B cell (primary cell): ENCODE results near the gene DIAPH1. TPM values are rescaled to one million over a fixed set of nuclear protein-coding genes. Genes with fewer than 3 reads are reported as not detected.

Experiments
- ATAC-seq: fragments of 200-7000 bp; cut with Tn5 transposase; one replicate; pipeline ENCODE4 v1.10.0; 2021; ENCODE audit warnings: low read depth, mild to moderate bottlenecking, moderate number of reproducible peaks, moderate library complexity
- CTCF ChIA-PET: fragments of 350-600 bp; sonication (Branson Sonifier 250); formaldehyde crosslinking; loops from one replicate; lab custom pipeline; 2021; ENCODE audit warnings: antibody characterized with exemption, inconsistent platforms; lab: Charles Lee
- POLR2A ChIA-PET: fragments of 350-600 bp; sonication (Branson Sonifier 250); formaldehyde crosslinking; loops from one replicate; lab custom pipeline; 2021; ENCODE audit warnings: antibody characterized with exemption; lab: Charles Lee
- DNase-seq: peaks from one replicate; pipeline ENCODE4 v3.0.0; 2013
- H2AFZ ChIP-seq: 2 replicates; pipeline ENCODE4 v1.6.1; 2012; ENCODE audit warnings: mild to moderate bottlenecking, low read depth, low read length; ENCODE audit not compliant: insufficient read depth, poor library complexity, severe bottlenecking
- H3K27ac ChIP-seq, 2 donors: 1 replicate in 1 of 2; 2 replicates in 1 of 2; pipeline ENCODE4 v1.5.1; 2012 to 2013; ENCODE audit warnings: low read length in 2 of 2, mild to moderate bottlenecking in 2 of 2, moderate library complexity in 1 of 2
- H3K27me3 ChIP-seq, 4 experiments: fragments of 200-600 bp in 1 of 4; sonication (generic) in 1 of 4; replicated peaks in 1 of 4; 1 replicate in 2 of 4; 2 replicates in 2 of 4; pipeline versions ENCODE4 v1.6.1 to v1.7.0; 2013 to 2016; ENCODE audit warnings: low read length in 3 of 4, mild to moderate bottlenecking in 2 of 4, mixed read lengths in 1 of 4, moderate library complexity in 1 of 4; ENCODE audit not compliant: insufficient read depth in 4 of 4, control insufficient read depth in 3 of 4; ENCODE audit errors: control extremely low read depth in 1 of 4
- H3K36me3 ChIP-seq, 2 experiments: replicated peaks in 1 of 2; 1 replicate in 1 of 2; 2 replicates in 1 of 2; pipeline versions ENCODE4 v1.6.1 to v1.7.1; 2013; ENCODE audit warnings: low read length in 1 of 2; ENCODE audit not compliant: insufficient read depth in 2 of 2, control insufficient read depth in 1 of 2; ENCODE audit errors: control extremely low read depth in 1 of 2, extremely low read depth in 1 of 2
- H3K4me1 ChIP-seq, 2 donors: fragments of 200-600 bp in 1 of 2; sonication (generic) in 1 of 2; 1 replicate in 1 of 2; 2 replicates in 1 of 2; pipeline versions ENCODE4 v1.5.1 to v1.6.1; 2013 to 2017; ENCODE audit warnings: low read length in 2 of 2; ENCODE audit not compliant: control insufficient read depth in 2 of 2, insufficient read depth in 2 of 2
- H3K4me2 ChIP-seq: replicated peaks from 2 replicates; pipeline ENCODE3; 2012; ENCODE audit warnings: mild to moderate bottlenecking, low read depth, low read length; ENCODE audit not compliant: poor library complexity, severe bottlenecking
- H3K4me3 ChIP-seq, 5 experiments: fragments of 200-600 bp in 1 of 5; sonication (generic) in 1 of 5; 1 replicate in 3 of 5; 2 replicates in 2 of 5; pipeline versions ENCODE4 v1.5.1 to v1.7.0; 2011 to 2016; ENCODE audit warnings: low read length in 4 of 5, mild to moderate bottlenecking in 4 of 5, low read depth in 2 of 5, control low read depth in 1 of 5, moderate library complexity in 1 of 5; ENCODE audit not compliant: insufficient read depth in 1 of 5; ENCODE audit errors: control extremely low read depth in 1 of 5, extremely low read depth in 1 of 5
- H3K79me2 ChIP-seq: fragments of 200-600 bp; sonication (generic); one replicate; pipeline ENCODE4 v1.6.0; 2016; ENCODE audit warnings: low read length; ENCODE audit not compliant: control insufficient read depth, insufficient read depth
- H3K9ac ChIP-seq: fragments of 200-600 bp; sonication (generic); 2 replicates; pipeline ENCODE4 v1.6.1; 2017; ENCODE audit warnings: mild to moderate bottlenecking, low read length, moderate library complexity
- H3K9me3 ChIP-seq, 3 donors: one replicate each; pipeline versions ENCODE4 v1.6.1 to v1.7.1; 2013; ENCODE audit warnings: low read length in 2 of 3; ENCODE audit not compliant: control insufficient read depth in 2 of 3, insufficient read depth in 1 of 3; ENCODE audit errors: control extremely low read depth in 1 of 3
- H4K20me1 ChIP-seq: 2 replicates; pipeline ENCODE4 v1.6.0; 2012; ENCODE audit warnings: mild to moderate bottlenecking, low read length; ENCODE audit not compliant: insufficient read depth, control insufficient read depth, poor library complexity, severe bottlenecking
- H3K27ac Mint-ChIP-seq: one replicate; pipeline ENCODE4 v1.8.0; 2021; ENCODE audit warnings: mixed read lengths
- H3K27me3 Mint-ChIP-seq: one replicate; pipeline ENCODE4 v1.8.0; 2021; ENCODE audit warnings: mixed read lengths
- H3K4me1 Mint-ChIP-seq: one replicate; pipeline ENCODE4 v1.8.0; 2021; ENCODE audit warnings: mixed read lengths
- H3K4me3 Mint-ChIP-seq: one replicate; pipeline ENCODE4 v1.8.0; 2021; ENCODE audit warnings: mixed read lengths
- H3K9me3 Mint-ChIP-seq: one replicate; pipeline ENCODE4 v1.8.0; 2022; ENCODE audit warnings: mixed read lengths; ENCODE audit not compliant: insufficient read depth
- CTCF ChIP-seq: fragments of 200-600 bp; IDR thresholded peaks from one replicate; pipeline ENCODE4 v1.8.0; 2022; ENCODE audit warnings: antibody characterized with exemption, mild to moderate bottlenecking
- EZH2 ChIP-seq: IDR thresholded peaks from 2 replicates; pipeline ENCODE4 v1.6.1; 2012; ENCODE audit warnings: borderline replicate concordance, low read depth, mild to moderate bottlenecking, moderate library complexity, low read length; ENCODE audit not compliant: insufficient read depth, poor library complexity, severe bottlenecking
- WGBS: methylation state at CpG from one replicate; pipeline ENCODE4 v1.1.5; 2013; ENCODE audit warnings: missing lambda C conversion rate; ENCODE audit not compliant: insufficient coverage; 5-methylcytosine and 5-hydroxymethylcytosine counted together
- intact Hi-C: fragments of 100-400 bp; cut with micrococcal nuclease; formaldehyde crosslinking; loops from one replicate; pipeline ENCODE4 v1.10.0; 2022
- polyA plus RNA-seq: library from polyadenylated mRNA; depleted of rRNA; stranded (reverse); fragments of >200 nt; gene quantifications from 2 replicates; pipeline ENCODE4 v1.2.3, GENCODE V29; 2012
- total RNA-seq, 2 donors: library from RNA; stranded (reverse); fragments of 120-200 nt in 1 of 2; gene quantifications; 1 replicate in 1 of 2; 2 replicates in 1 of 2; pipeline versions ENCODE4 v1.2.3 to v1.2.4, GENCODE V29; 2013 to 2022

DIAPH1 gene
- total and polyA plus RNA-seq, 2 donors (not counting 1 experiment from before 2014, with no cell fraction given), result 59.7 to 113 TPM

- Mint-ChIP-seq H3K27me3 (no peaks in the 10 kb centered on the region), H3K4me1 (peaks cover 39% of the 10 kb centered on the region), H3K27ac (peak within 1 kb of the TSS; percentile 85), H3K4me3 (peak within 1 kb of the TSS; percentile 94), H3K9me3 (no peaks in the 10 kb centered on the region)
- ATAC-seq (peak; percentile 89), DNase-seq (peak; percentile 94)
- no peaks in the 10 kb centered on the region for H3K9me3 ChIP-seq
- H3K4me3 ChIP-seq, result peak within 1 kb of the TSS; percentile 70 to 99 (median 82)
- peaks cover 23% of the 10 kb centered on the region for H4K20me1 ChIP-seq
- no peak for TF ChIP-seq CTCF
- TF ChIP-seq EZH2, result no peak
- intact Hi-C loops, result loop anchor here (1.0 to 2.0 kb wide), 6 partner anchors 15 to 333 kb away; partner anchors contain the start of genes DELE1, FCHSD1 and RNF14
- H3K4me2 ChIP-seq, result peak within 1 kb of the TSS; percentile 93
- H3K4me1 ChIP-seq, result peaks cover 30 to 36% of the 10 kb centered on the region in 2 donors
- peak within 1 kb of the TSS; percentile 58 to 77 for H3K27ac ChIP-seq
- H3K79me2 ChIP-seq, result peaks cover 51% of the 10 kb centered on the region
- ChIA-PET CTCF (interaction anchor here (0.8 to 10.3 kb wide), 20 partner anchors 10 to 380 kb away, joined by 3 to 124 read pairs (median 5); partner anchors contain the start of genes DIAPH1, FCHSD1, PCDHGA10 and RNF14), POLR2A (interaction anchor here (0.5 to 3.6 kb wide), 12 partner anchors 12 to 239 kb away, joined by 3 to 22 read pairs (median 4); partner anchors contain the start of genes DIAPH1 and FCHSD1)
- H3K36me3 ChIP-seq, result peaks cover 0 to 17% of the 10 kb centered on the region in 2 experiments
- no peaks in the 10 kb centered on the region for H3K27me3 ChIP-seq
- WGBS, result under 1% methylated on average over 46 of the region's 55 CpGs
- H3K9ac ChIP-seq, result peak within 1 kb of the TSS; percentile 97
- peak within 1 kb of the TSS; percentile 97 for H2AFZ ChIP-seq
These were observed 17.8 kb upstream of the DIAPH1 start, which contains the start of the genes HDAC3 and RELL2 for GRCh38 chr5:141636413-141637122. TSS of gene HDAC3 (minus strand) at chr5:141636849. CDS start at chr5:141636790, 59 bp downstream. TSS of gene RELL2 (plus strand) at chr5:141636997. CDS start at chr5:141638226, 1,229 bp downstream.
